ENCODE data around the gene ANKRD6. TPM values are rescaled to one million over a fixed set of nuclear protein-coding genes. Genes with fewer than 3 reads are reported as not detected.
"Not testable (repeated sequence)": the region's sequence is repeated elsewhere in the genome, so short reads cannot be mapped to it uniquely, and the experiment has no call there.

The ANKRD6 gene
- total RNA-seq, 1 donor from 2014 or later, result 13.6 TPM

GRCh38 chr6:89605861-89606260 lies 172.9 kb downstream of the ANKRD6 start:
- no peak for DNase-seq

- peak; percentile 74 for DNase-seq
Observed at GRCh38 chr6:89610149-89610642, 177.2 kb downstream of the ANKRD6 start.

GRCh38 chr6:89611666-89612065 lies 178.7 kb downstream of the ANKRD6 start:
- peak; percentile 26 for DNase-seq

GRCh38 chr6:89612121-89612520 lies 179.2 kb downstream of the ANKRD6 start:
- no peak for DNase-seq

- DNase-seq, result no peak
Observed at GRCh38 chr6:89613790-89614189, 180.8 kb downstream of the ANKRD6 start.

GRCh38 chr6:89615882-89616281 lies 182.9 kb downstream of the ANKRD6 start:
- no peak for DNase-seq

- no peak for DNase-seq
Observed at GRCh38 chr6:89616531-89616930, 183.6 kb downstream of the ANKRD6 start.

- DNase-seq, result no peak
Observed at GRCh38 chr6:89618026-89618425, 185.1 kb downstream of the ANKRD6 start.

GRCh38 chr6:89619567-89619966 lies 186.6 kb downstream of the ANKRD6 start:
- DNase-seq, result no peak

- DNase-seq, result no peak
Observed at GRCh38 chr6:89623749-89624148, 190.8 kb downstream of the ANKRD6 start.

GRCh38 chr6:89630488-89630887 lies 197.5 kb downstream of the ANKRD6 start:
- no peak for DNase-seq

GRCh38 chr6:89636412-89636811 lies 203.5 kb downstream of the ANKRD6 start:
- not testable (repeated sequence) for DNase-seq

- no peak for DNase-seq
Observed at GRCh38 chr6:89637960-89638319, 205.0 kb downstream of the ANKRD6 start.

GRCh38 chr6:89638320-89639195 lies 205.6 kb downstream of the ANKRD6 start, which contains the start of gene LYRM2:
Gene LYRM2 (minus strand): TSS chr6:89638747. CDS start chr6:89638716, 31 bp downstream.
- peak; percentile 96 for DNase-seq

GRCh38 chr6:89640804-89641203 lies 207.9 kb downstream of the ANKRD6 start:
- no peak for DNase-seq

- DNase-seq, result not testable (repeated sequence)
Observed at GRCh38 chr6:89641581-89641980, 208.6 kb downstream of the ANKRD6 start.

- no peak for DNase-seq
Observed at GRCh38 chr6:89642956-89643355, 210.0 kb downstream of the ANKRD6 start.

GRCh38 chr6:89643406-89643805 lies 210.5 kb downstream of the ANKRD6 start:
- no peak for DNase-seq

- DNase-seq, result no peak
Observed at GRCh38 chr6:89644864-89645263, 211.9 kb downstream of the ANKRD6 start.

GRCh38 chr6:89649682-89650081 lies 216.7 kb downstream of the ANKRD6 start:
- DNase-seq, result no peak

GRCh38 chr6:89650579-89650978 lies 217.6 kb downstream of the ANKRD6 start:
- no peak for DNase-seq

GRCh38 chr6:89655122-89655521 lies 222.2 kb downstream of the ANKRD6 start:
- DNase-seq, result no peak

- DNase-seq, result no peak
Observed at GRCh38 chr6:89657445-89658158, 224.7 kb downstream of the ANKRD6 start.

- no peak for DNase-seq
Observed at GRCh38 chr6:89660981-89661380, 228.0 kb downstream of the ANKRD6 start.

Measured in dermis blood vessel endothelial cell (primary cell).